WTC11 (cell line): Measurements from ENCODE around the gene PFKFB4.

Experiments used
- EMX1 ChIP-seq: fragments of 250-450 bp; sonication (Bioruptor Pico); IDR thresholded peaks from 2 replicates; pipeline ENCODE4 v1.8.0; 2021; ENCODE audit warnings: mild to moderate bottlenecking
- FOXP1 ChIP-seq: sonication (generic); formaldehyde crosslinking; IDR thresholded peaks from 2 replicates; pipeline ENCODE4 v1.8.0; 2022; ENCODE audit warnings: missing genetic modification reagents, mild to moderate bottlenecking, moderate library complexity, borderline replicate concordance
- SP1 ChIP-seq: sonication (generic); formaldehyde crosslinking; conservative IDR thresholded peaks from 2 replicates; pipeline ENCODE4 v1.8.1; 2022; ENCODE audit warnings: missing genetic modification reagents
- TCF7 ChIP-seq: sonication (generic); formaldehyde crosslinking; IDR thresholded peaks from 2 replicates; pipeline ENCODE4 v1.8.0; 2022; ENCODE audit warnings: mild to moderate bottlenecking, low read depth, missing genetic modification reagents, moderate library complexity
- TF ChIP-seq, protein P1 (sequence below): sonication (generic); formaldehyde crosslinking; IDR thresholded peaks from 2 replicates; pipeline ENCODE4 v1.8.0; 2023; ENCODE audit warnings: missing genetic modification reagents, mild to moderate bottlenecking, borderline replicate concordance
- TF ChIP-seq, protein P2 (sequence below): fragments of 200-600 bp; IDR thresholded peaks from 2 replicates; pipeline ENCODE4 v1.8.0; 2022; ENCODE audit warnings: antibody characterized with exemption

DNA sequence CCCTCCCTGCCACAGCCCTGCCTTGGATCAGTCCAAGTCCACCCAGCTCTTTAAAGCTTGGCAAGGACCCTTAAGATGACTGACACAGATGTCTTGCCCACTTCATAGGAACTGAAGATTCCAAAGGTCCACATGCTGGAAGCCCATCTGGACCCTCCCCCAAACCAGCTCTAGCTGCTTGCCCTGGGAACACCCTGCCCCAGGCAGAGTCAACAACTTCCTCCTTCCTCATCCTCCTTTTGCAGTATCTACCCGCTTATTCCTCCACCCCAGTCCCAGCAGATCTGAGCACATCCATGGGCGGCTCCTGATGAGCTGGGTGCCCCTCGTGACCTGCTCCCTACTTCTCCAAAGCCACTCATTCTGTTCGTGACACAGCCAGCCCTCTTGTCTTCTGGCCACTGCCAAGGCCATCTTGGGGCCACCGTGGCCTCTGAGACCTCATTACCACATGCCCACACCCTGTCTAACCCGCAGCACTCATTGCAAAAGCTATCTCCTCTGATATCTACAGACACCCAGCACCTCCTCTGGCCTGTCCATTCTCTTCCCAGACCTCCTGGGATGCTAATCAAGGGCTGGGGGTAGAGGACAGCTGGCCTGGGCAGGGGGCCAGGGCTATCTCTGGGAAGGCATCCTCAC, 2.0 kb upstream of the PFKFB4 start:
- TF ChIP-seq EMX1 (CRISPR knock-in tag) (no peak), TCF7 (CRISPR knock-in tag) (no peak), SP1 (CRISPR knock-in tag) (no peak), FOXP1 (CRISPR knock-in tag) (no peak)
- TF ChIP-seq, protein P1, sequence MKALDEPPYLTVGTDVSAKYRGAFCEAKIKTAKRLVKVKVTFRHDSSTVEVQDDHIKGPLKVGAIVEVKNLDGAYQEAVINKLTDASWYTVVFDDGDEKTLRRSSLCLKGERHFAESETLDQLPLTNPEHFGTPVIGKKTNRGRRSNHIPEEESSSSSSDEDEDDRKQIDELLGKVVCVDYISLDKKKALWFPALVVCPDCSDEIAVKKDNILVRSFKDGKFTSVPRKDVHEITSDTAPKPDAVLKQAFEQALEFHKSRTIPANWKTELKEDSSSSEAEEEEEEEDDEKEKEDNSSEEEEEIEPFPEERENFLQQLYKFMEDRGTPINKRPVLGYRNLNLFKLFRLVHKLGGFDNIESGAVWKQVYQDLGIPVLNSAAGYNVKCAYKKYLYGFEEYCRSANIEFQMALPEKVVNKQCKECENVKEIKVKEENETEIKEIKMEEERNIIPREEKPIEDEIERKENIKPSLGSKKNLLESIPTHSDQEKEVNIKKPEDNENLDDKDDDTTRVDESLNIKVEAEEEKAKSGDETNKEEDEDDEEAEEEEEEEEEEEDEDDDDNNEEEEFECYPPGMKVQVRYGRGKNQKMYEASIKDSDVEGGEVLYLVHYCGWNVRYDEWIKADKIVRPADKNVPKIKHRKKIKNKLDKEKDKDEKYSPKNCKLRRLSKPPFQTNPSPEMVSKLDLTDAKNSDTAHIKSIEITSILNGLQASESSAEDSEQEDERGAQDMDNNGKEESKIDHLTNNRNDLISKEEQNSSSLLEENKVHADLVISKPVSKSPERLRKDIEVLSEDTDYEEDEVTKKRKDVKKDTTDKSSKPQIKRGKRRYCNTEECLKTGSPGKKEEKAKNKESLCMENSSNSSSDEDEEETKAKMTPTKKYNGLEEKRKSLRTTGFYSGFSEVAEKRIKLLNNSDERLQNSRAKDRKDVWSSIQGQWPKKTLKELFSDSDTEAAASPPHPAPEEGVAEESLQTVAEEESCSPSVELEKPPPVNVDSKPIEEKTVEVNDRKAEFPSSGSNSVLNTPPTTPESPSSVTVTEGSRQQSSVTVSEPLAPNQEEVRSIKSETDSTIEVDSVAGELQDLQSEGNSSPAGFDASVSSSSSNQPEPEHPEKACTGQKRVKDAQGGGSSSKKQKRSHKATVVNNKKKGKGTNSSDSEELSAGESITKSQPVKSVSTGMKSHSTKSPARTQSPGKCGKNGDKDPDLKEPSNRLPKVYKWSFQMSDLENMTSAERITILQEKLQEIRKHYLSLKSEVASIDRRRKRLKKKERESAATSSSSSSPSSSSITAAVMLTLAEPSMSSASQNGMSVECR (CRISPR knock-in tag) = no peak
- TF ChIP-seq, protein P2, sequence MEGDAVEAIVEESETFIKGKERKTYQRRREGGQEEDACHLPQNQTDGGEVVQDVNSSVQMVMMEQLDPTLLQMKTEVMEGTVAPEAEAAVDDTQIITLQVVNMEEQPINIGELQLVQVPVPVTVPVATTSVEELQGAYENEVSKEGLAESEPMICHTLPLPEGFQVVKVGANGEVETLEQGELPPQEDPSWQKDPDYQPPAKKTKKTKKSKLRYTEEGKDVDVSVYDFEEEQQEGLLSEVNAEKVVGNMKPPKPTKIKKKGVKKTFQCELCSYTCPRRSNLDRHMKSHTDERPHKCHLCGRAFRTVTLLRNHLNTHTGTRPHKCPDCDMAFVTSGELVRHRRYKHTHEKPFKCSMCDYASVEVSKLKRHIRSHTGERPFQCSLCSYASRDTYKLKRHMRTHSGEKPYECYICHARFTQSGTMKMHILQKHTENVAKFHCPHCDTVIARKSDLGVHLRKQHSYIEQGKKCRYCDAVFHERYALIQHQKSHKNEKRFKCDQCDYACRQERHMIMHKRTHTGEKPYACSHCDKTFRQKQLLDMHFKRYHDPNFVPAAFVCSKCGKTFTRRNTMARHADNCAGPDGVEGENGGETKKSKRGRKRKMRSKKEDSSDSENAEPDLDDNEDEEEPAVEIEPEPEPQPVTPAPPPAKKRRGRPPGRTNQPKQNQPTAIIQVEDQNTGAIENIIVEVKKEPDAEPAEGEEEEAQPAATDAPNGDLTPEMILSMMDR = no peak
